ENCODE results near the gene MRAP2.
"Not testable (repeated sequence)": the region's sequence is repeated elsewhere in the genome, so short reads cannot be mapped to it uniquely, and the experiment has no call there.

MRAP2 gene

GRCh38 chr6:84081222-84081621 lies 47.6 kb downstream of the MRAP2 start:
- no peak for DNase-seq

- no peak for DNase-seq
Observed at GRCh38 chr6:84082689-84083265, 49.2 kb downstream of the MRAP2 start.

GRCh38 chr6:84084705-84085104 lies 51.1 kb downstream of the MRAP2 start:
- DNase-seq: not testable (repeated sequence)

- no peak for DNase-seq
Observed at GRCh38 chr6:84086056-84086455, 52.5 kb downstream of the MRAP2 start.

GRCh38 chr6:84086545-84087429 lies 53.2 kb downstream of the MRAP2 start:
- no peak for DNase-seq

GRCh38 chr6:84089081-84089480 lies 55.5 kb downstream of the MRAP2 start:
- no peak for DNase-seq

GRCh38 chr6:84089552-84089951 lies 56.0 kb downstream of the MRAP2 start:
- DNase-seq: no peak

- no peak for DNase-seq
Observed at GRCh38 chr6:84093441-84094435, 60.2 kb downstream of the MRAP2 start.

GRCh38 chr6:84095156-84095555 lies 61.6 kb downstream of the MRAP2 start:
- no peak for DNase-seq

- no peak for DNase-seq
Observed at GRCh38 chr6:84103029-84103428, 69.5 kb downstream of the MRAP2 start.

- DNase-seq: not testable (repeated sequence)
Observed at GRCh38 chr6:84105215-84105924, 71.8 kb downstream of the MRAP2 start.

GRCh38 chr6:84107495-84107894 lies 73.9 kb downstream of the MRAP2 start:
- no peak for DNase-seq

- not testable (repeated sequence) for DNase-seq
Observed at GRCh38 chr6:84111351-84111750, 77.8 kb downstream of the MRAP2 start.

- not testable (repeated sequence) for DNase-seq
Observed at GRCh38 chr6:84114933-84115594, 81.5 kb downstream of the MRAP2 start.

GRCh38 chr6:84118191-84118590 lies 84.6 kb downstream of the MRAP2 start:
- DNase-seq: no peak

- no peak for DNase-seq
Observed at GRCh38 chr6:84119277-84119676, 85.7 kb downstream of the MRAP2 start.

- no peak for DNase-seq
Observed at GRCh38 chr6:84123186-84123585, 89.6 kb downstream of the MRAP2 start.

- DNase-seq: not testable (repeated sequence)
Observed at GRCh38 chr6:84129588-84129987, 96.0 kb downstream of the MRAP2 start.

- not testable (repeated sequence) for DNase-seq
Observed at GRCh38 chr6:84133385-84133784, 99.8 kb downstream of the MRAP2 start.

- no peak for DNase-seq
Observed at GRCh38 chr6:84135291-84135690, 101.7 kb downstream of the MRAP2 start.

GRCh38 chr6:84136364-84137050 lies 102.9 kb downstream of the MRAP2 start:
- no peak for DNase-seq

Measured in central memory CD4-positive, alpha-beta T cell (primary cell).